KBM-7 (cell line): ENCODE results near the gene SLC41A3.
"Not testable (repeated sequence)": the region's sequence is repeated elsewhere in the genome, so short reads cannot be mapped to it uniquely, and the experiment has no call there.

Source experiments
- DNase-seq: peaks from one replicate; pipeline ENCODE4 v3.0.0-alpha.2; 2015
- in situ Hi-C: fragments of 300-500 bp; cut with MboI; formaldehyde crosslinking; loops from 2 replicates; pipeline ENCODE4 v1.14.3; 2020; ENCODE audit warnings: low sequenced_read_pairs, low pct_unique_long_range_greater_than_20kb, mixed read lengths

SLC41A3 gene

GRCh38 chr3:126018995-126019394 lies 64.9 kb downstream of the SLC41A3 start:
- no peak for DNase-seq
- in situ Hi-C loops = no loop called here

- no peak for DNase-seq
- in situ Hi-C loops = no loop called here
These were observed 65.4 kb downstream of the SLC41A3 start for GRCh38 chr3:126018545-126018944.

- no peak for DNase-seq
- in situ Hi-C loops = no loop called here
These were observed 66.6 kb downstream of the SLC41A3 start for GRCh38 chr3:126017362-126017761.

- in situ Hi-C loops = no loop called here
- DNase-seq = no peak
These were observed 67.3 kb downstream of the SLC41A3 start for GRCh38 chr3:126016616-126017015.

GRCh38 chr3:126015075-126015474 lies 68.8 kb downstream of the SLC41A3 start:
- DNase-seq = no peak
- in situ Hi-C loops = no loop called here

- in situ Hi-C loops = no loop called here
- DNase-seq = no peak
These were observed 69.7 kb downstream of the SLC41A3 start for GRCh38 chr3:126014252-126014651.

- in situ Hi-C loops = no loop called here
- DNase-seq = no peak
These were observed 70.2 kb downstream of the SLC41A3 start for GRCh38 chr3:126013751-126014156.

GRCh38 chr3:126009181-126009580 lies 74.7 kb downstream of the SLC41A3 start:
- in situ Hi-C loops = no loop called here
- DNase-seq = no peak

- no peak for DNase-seq
- in situ Hi-C loops = no loop called here
These were observed 75.7 kb downstream of the SLC41A3 start for GRCh38 chr3:126008219-126008618.

GRCh38 chr3:126005951-126006350 lies 78.0 kb downstream of the SLC41A3 start:
- DNase-seq = no peak
- in situ Hi-C loops = no loop called here

- in situ Hi-C loops = no loop called here
- no peak for DNase-seq
These were observed 79.2 kb downstream of the SLC41A3 start for GRCh38 chr3:126004692-126005091.

- DNase-seq = no peak
- in situ Hi-C loops = no loop called here
These were observed 79.7 kb downstream of the SLC41A3 start for GRCh38 chr3:126004217-126004616.

- DNase-seq = no peak
- in situ Hi-C loops = no loop called here
These were observed 80.3 kb downstream of the SLC41A3 start for GRCh38 chr3:126003447-126004190.

- in situ Hi-C loops = no loop called here
- DNase-seq = no peak
These were observed 81.7 kb downstream of the SLC41A3 start for GRCh38 chr3:126002189-126002588.

GRCh38 chr3:125996751-125997150 lies 87.2 kb downstream of the SLC41A3 start:
- in situ Hi-C loops, DNase-seq: not testable (repeated sequence)

- in situ Hi-C loops = no loop called here
- no peak for DNase-seq
These were observed 93.5 kb downstream of the SLC41A3 start for GRCh38 chr3:125990253-125990970.

- in situ Hi-C loops, DNase-seq: not testable (repeated sequence)
These were observed 99.0 kb downstream of the SLC41A3 start for GRCh38 chr3:125984951-125985350.

GRCh38 chr3:125977104-125977503 lies 106.8 kb downstream of the SLC41A3 start:
- in situ Hi-C loops, DNase-seq: not testable (repeated sequence)

- DNase-seq, in situ Hi-C loops: not testable (repeated sequence)
These were observed 107.9 kb downstream of the SLC41A3 start for GRCh38 chr3:125976003-125976390.

- in situ Hi-C loops, DNase-seq: not testable (repeated sequence)
These were observed 108.5 kb downstream of the SLC41A3 start for GRCh38 chr3:125975245-125976002.
